GM21515 (cell line): ENCODE results near the gene KLHL29.

Experiments used
- ATAC-seq: cut with Tn5 transposase; IDR thresholded peaks from one replicate; pipeline ENCODE4 v1.9.1; 2021; ENCODE audit not compliant: unreplicated experiment

The KLHL29 gene

DNA sequence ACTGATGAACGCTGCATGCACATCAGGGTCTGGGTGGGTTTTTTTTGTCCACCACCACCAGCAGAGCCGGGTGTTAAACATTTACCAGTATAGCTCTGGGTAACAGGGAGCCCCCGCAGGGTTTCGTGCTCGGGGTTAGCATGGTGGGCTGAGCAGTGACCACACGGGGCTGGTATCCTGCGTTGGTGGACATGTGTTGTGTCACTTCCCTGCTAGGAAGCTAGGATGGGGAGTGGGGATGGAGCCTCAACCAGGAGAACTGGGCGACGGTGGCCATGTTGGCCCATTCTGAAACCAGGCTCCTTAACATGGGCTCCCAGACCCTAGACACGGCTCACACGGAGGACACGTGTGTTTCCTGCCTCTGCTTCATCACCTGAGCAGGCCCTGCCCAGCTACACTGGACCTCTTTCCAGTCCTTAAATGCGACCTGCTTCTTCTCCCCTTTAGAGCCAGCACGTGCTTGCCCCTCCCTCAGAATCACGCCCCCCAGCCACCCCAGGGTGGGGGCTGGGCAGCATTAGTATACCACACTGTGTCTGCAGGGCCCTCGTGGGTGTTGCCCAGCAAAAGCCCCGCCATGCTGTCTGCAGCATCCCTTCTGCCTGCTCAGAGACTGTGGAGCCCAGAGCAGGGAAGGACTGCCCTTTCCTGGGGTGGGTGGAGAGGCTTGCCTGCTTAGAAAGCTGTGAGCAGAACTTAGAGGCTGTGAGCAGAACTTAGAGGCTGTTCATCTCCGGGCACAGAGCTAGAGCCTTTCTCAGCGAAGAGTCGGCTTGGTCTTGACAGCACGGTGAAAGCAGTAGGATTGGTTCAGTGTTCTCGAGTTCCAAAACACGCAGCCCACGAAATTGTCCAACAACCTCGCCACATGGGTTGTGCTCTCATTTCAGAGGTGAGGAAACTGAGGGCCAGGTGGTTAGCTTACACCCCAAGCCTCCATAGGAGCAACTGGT is 142.1 kb downstream of the KLHL29 start:
- ATAC-seq, result no peak

DNA sequence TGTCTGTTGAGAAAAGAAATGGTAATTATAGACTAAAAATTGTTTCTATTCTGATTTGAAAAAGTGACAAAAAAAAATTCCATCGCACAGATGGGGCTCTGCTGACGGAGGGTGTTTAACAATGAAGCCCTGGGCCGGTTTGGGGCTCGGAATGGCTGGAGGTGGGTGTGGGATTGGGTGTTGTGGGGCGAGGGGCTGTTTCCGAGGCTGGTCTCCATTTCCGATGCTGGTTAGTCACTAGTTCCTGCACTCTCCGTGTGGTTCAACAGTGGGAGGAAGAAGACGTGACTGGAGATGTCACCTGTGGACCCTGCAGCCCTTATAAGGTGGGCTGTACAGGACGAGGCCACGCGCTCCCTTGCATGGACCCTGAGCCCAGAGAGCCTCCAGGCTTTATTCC is 143.2 kb downstream of the KLHL29 start:
- no peak for ATAC-seq

DNA sequence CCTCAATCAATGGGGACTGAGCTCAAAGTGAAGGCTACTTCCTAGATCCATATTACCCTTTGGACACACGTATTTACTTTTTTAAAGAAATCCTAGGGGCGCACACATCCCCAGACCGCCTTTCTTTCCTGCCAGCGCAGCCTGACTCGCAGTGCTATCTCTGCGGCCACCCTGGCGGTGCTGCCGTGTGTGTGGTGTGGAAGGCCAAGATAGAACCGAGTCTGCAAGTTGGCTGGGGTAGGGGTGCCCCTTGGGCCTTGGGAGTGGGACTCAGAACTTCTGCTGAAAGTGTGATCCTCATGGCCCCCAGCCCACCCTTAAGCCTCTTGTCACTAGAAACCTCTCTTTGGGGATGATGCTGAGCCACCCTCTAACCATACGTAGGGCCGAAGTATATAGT is 143.7 kb downstream of the KLHL29 start:
- ATAC-seq, result no peak

DNA sequence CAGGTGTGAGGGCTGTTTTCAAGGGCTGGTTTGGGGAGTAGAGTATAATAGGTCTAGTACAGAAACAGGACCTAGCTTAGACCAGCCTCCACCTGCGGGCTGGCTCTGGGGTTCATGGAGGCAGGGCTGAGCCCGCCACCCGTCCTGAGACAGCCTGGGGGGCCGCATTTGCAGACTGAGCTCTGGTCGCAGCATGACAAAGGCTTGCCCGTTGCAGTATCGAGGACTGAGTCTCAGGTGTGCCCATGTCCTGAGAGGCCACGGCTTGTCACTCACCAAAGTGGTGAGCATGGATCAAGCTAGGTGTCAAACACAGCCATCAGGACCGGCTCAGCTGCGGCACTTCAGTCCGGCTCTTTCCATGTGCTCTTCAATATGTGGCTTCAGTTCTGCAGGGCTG is 144.7 kb downstream of the KLHL29 start:
- no peak for ATAC-seq

DNA sequence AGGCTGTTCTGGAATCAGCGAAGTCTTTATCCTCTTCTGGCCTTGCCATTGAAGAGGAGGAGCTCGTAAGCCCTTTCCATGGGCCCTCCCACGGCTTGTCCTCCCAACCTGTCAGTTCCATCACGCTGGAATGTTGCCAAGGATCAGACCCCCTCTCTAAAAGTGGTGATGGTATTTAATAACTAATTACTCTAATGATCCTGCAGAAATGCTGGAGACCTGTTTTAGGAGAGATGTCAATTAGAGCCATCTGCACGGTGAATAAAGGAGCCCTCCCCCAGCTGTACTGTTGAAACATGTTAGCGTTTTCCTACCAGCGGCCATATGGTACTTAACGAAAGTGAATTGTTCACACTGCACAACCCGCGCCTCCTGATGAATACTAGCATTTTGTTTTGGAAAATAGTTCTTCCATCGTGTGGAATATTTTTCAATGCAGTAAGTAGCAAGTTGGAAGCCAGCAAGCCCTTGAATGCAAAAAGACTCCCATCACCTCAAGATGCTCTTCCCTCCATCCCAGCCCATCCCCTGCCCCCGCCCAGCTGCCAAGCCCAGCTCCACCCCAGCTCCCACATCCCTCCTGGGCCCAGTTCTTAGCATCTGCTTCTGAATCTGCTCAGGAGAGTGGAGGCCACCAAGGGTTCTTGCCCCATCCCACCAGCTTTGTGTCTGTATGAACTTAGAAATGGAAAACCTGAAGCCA is 145.4 kb downstream of the KLHL29 start:
- ATAC-seq, result no peak

DNA sequence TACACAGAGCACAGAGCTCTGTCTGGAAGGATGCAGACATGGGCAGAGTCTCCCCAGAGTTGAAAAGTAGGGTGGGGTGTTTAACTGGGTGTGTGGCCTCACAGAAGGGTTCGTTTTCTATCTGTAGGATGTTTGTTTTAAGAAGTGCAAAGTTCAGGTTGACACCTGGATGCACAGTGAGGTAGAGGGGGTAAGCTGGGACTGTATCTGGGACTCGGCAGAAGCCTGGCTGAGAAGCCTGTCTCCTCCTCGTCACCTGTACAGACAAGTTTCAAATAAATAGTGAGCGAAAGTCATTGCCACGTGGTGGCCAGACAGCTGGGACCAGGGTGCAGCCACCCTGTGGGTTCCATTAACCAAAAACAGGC is 145.9 kb downstream of the KLHL29 start:
- ATAC-seq, result no peak

DNA sequence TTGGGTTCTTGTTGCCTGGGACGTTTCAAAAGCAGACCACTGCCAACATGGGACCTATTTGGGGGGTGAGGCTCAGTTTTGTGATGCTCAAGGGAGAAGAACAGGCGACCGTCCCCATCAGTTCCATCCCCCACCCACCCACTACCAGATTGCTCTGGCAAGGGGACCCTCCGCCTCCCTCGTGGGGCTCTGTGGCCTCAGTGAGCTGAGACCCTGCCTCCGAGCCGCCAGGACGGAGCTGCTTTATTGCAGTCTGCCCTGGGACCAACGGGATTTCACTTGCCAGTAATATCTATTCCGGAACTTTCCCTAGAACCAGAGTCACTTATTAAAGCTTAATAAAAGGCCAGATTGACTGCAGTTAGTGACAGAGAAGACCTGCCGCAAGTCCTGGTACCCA is 146.3 kb downstream of the KLHL29 start:
- no peak for ATAC-seq

DNA sequence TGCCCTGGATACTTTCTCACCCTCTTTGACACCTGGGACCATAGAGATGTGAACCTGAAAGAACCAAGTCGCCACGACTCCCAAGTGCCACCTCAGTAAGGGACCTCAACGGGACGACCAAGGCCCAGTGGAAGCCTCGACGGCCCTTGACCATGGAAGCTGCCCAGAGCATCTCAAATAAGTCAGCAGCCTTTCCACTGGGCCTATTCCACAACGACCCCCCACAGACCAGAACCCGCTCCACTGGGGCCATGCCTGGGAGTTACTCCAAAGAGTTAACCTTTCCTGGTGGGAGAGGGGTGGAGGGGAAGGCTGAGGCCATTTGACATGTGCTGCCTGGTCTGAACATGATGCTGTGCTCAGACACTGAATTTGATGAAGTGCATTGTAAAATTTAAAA is 146.9 kb downstream of the KLHL29 start:
- no peak for ATAC-seq

DNA sequence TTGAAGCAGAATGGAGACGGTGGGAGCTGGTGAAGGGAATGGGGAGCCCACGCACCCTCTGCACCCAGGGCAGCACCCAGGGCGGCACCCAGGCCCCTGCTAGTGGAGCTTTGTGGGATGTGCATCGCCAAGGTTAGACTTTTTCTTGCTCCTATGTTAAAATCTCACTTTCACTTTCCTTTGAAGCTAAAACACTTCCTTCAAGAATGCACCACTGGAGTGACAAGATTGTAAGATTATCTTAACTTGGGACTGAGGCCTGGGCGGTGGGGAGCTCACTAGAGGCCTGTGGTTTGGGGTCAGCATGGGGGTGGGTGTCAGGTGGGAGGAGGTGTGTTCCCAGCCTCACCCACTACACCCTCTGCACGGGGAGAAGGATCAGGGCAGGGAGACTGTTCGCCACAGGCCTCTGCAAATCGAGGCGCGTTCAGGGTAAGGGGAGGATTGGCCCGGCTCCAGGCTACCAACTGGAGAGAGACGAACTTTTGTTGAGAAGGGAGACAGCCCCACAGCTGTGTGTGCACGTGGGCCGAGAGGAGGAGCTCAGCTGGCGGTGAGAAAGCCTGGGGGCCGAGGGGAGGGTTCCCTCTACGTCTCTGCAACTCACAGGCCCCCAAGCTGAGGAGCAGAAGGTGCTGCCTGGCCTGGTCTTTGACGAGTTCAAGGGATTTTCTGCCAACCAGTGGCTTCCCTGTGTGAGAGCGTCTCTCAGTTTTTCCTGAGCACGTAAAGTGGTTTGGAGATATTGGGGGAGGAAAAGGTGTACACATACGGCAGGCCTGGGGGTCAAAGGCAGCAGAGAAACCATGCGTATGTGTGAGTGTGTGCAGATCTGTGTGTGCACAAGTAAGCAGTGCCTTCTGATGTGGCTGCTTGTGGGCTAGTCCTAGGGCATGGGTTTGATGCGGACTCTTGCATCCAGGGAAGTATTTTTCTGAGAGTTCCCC is 147.7 kb downstream of the KLHL29 start:
- no peak for ATAC-seq

DNA sequence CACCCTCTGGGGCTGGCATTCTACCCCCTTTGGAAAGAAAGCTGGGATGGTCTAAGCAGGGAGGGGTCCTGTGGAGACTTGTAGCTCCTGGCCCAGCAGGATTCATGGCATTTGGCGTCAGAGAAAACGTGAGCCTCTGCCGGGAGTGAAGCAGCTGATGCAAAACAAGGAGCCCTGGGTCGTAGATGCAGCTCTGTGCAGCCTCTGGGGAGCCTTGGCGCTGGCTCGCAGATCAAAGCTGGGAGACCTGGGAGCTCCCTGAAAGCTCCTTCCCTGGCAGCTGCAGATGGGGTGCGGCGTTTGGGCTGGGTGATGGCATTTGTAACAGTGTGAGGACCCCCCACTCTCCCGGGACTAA is 148.3 kb downstream of the KLHL29 start:
- ATAC-seq, result no peak

DNA sequence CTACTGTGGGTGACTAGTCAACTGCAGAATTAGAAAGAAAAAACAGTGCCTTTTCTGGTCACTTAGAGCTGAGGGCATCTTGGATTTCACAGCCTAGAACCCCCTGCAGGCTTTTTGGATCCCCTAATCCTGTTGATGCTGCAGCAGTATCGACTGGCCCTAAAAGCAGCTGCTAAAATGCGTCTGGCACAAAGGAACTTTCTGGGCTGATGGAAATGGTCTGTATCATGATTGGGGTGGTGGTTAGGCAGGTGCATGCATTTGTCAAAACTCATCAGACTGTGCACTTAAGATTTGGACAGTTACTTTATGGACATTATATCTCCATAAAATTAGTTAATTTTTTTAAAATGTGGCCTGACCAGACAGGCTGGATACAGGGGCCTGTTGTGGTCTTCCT is 149.8 kb downstream of the KLHL29 start:
- ATAC-seq, result no peak

DNA sequence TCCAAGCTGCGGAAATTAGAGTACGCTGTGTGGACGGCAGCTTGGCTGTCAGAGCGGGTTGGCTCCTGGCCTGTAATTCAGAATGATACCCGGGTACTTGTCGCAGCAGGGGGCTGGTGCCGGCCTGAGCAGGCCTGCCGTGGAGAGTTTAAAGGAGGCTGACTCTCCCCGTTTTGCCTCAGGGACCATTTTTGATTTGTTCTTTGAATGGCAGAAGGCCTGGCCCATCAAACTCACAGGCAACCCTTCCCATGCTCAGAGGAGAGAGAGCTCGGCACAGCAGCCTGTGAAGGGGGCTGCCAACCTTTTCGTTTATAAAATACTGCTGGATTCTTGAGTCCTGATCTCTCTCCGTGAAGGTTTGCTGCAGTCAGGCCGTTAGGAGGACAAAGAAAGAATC is 151.3 kb downstream of the KLHL29 start:
- no peak for ATAC-seq

DNA sequence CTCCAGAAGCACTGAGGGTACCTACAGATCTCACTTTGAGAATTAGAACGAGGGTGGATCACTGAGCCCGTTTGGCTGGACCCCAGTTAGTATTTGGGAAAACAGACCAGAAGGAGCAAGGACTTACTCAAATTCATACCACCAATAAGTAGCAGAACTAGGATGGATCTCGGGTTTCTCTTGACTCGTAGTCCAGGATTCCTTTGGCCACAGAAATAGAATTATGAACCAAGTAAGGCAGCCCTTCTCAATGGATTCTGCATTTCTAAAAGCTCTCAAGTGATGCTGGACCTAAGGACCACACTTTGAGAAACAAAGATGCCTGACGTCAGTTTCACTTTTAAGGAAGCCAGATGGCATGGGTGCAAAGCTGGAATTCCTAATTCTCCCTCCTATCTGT is 153.0 kb downstream of the KLHL29 start:
- no peak for ATAC-seq

DNA sequence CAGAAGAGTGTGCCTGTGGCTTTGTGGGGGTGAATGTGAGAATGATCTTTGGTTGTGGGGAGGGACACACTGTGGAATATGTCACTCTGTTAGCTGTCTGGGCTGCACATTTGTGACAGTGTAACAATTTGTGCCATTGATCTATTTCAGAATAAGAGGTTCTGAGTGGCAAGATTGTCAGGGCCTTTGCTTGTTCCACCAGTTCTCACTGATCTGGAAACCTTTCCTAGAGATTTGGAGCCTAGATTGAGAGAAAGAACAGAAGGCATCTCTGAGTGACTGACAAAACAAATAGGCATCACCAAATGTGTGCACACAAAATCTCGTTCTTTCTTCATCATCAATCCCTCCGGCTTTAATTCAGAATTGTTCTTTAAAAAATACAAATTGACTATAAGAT is 153.6 kb downstream of the KLHL29 start:
- no peak for ATAC-seq

DNA sequence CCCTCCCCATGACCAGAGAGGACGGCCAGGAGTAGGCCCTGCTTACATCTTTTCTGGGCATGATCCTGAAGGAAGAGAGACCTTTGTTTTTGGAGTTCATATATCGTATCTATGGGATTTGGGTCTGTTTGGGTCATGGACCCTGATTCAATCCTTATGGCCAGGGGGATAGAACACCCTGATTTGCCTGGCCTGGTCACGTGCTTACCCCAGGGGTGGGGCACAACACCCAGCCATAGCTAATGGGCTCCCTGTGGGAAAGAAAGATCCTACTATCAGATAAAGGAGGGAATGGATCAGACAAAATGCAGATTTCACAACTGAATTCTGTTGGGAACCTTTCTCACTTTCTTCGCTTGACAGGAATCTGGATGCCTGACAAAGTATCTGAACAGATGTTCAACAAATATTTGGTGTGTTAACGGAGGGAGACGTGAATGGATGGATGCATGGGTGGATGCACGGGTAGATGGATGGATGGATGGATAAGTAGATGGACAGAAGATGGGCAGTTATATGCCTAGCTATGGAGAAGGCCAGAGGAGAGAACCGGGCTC is 155.9 kb downstream of the KLHL29 start:
- ATAC-seq, result no peak

DNA sequence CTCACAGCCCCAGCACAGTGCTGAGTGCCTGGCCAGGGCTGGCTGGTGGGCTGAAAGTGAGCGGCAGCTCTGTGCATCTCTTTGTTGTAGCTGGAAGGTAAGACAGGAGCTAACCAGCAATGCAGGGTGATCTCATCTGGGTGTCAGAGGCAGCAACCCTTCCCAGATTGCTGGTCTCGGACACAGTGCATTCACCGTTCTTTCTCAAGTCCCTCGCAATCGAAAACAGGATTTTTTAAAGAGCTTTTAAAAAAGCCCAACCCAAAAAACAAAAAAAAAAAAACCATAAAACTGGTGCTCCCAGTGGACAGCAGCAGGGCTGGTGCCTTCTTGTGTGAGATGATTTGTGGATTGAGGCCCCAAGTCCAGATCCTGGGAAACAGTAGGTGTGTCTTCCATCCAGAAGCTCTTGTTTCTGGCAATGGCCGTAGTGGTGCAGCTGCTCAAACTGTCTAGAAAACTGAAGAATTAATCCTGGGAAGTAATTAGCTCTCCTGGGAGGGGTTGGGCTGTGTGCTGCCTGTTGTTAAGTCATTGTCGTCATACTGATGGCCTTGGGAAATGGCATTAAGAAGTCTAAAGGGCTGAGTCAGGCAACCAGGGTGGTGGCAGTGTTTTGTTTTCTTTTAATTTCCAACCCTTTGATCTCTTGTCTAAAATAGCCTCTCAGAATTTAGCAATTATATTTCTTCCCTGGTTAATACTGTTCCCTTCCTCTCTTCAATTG is 156.7 kb downstream of the KLHL29 start:
- no peak for ATAC-seq

DNA sequence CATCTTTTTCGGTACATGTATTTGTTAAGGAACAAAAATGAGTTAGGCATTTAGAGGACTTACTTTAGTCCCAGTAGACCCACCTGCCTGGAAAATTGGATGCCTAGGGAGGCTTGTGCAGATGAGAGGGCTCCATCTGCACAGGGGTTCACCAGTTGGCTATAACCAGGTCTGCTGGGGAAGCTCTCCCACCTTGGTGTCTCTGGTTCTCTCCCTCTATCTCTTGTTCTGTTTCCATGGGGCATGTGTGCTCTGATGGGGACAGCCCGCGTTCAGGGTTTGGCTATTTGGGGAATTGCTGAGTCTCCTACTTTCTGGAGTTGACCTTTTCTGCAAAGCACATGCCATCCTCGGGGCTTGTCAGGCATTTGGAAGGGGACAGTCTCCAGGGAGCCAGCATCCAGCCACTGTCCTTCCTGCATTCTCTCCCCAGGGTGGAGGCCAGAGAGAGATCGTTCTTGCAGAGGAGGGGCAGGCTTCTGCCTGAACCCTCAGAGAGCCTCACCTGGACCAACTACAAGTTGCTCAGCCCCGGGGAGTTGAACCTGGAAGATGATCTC is 157.3 kb downstream of the KLHL29 start:
- no peak for ATAC-seq

DNA sequence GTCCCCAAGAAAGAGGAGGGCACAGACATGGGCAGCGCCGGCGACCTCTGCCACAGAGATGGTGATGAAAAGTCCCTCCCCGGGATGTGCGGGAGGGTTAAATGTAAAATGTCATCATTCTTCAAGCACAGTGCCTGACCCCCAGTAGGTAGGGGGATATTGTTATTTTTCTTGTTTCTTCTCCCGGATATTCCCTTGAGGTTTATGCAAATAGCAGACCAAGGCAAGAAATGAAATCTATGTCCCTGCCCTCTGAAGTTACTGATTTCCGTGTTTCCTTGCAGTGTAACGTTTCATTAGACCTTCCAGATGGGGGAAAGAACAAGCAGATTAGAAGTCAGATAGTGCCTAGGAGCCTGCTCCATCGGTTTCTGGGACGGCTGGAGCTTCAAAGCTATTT is 158.3 kb downstream of the KLHL29 start:
- ATAC-seq, result no peak

DNA sequence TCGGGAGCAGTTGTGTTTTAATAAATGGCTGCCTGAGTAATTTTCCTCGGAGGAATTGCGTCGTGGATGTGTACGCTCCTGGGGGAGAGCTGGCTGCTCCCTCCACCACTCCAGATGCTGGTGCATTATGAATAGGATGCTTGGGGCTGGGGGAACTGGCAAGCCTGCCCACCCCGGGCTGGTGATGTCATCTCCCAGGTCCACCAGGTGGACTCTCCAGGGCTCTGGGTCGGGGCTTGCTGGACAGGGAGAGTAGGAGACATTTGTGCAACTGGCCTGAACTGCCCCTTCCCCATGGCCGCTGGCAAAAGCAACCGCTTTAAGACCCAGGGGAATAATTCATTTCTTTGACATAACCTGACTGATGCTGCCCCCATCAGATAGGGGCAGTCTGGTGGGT is 158.7 kb downstream of the KLHL29 start:
- no peak for ATAC-seq
